Spleen (tissue), 11 donors: ENCODE measurements around the gene RPL3. TPM values are rescaled to one million over a fixed set of nuclear protein-coding genes. Genes with fewer than 3 reads are reported as not detected.

Source experiments
- DNase-seq: peaks from one replicate; pipeline ENCODE4 v3.0.0-alpha.2; 2020
- H3K27ac ChIP-seq, 8 donors: fragments of 200-600 bp; sonication (generic) in 7 of 8; 1 replicate in 4 of 8; 2 replicates in 4 of 8; pipeline versions ENCODE4 v1.5.0 to v1.8.0; 2016 to 2021; ENCODE audit warnings: inconsistent platforms in 4 of 8, mild to moderate bottlenecking in 4 of 8, moderate library complexity in 1 of 8
- H3K27me3 ChIP-seq, 7 donors: fragments of 200-600 bp; sonication (generic) in 6 of 7; replicated peaks in 1 of 7; 1 replicate in 4 of 7; 2 replicates in 3 of 7; pipeline versions ENCODE4 v1.5.0 to v1.8.0; 2016 to 2021; ENCODE audit warnings: inconsistent platforms in 3 of 7, mild to moderate bottlenecking in 1 of 7
- H3K36me3 ChIP-seq, 6 donors: fragments of 200-600 bp; sonication (generic) in 5 of 6; 1 replicate in 4 of 6; 2 replicates in 2 of 6; pipeline versions ENCODE4 v1.5.0 to v1.8.0; 2016 to 2021; ENCODE audit warnings: inconsistent platforms in 2 of 6
- H3K4me1 ChIP-seq, 6 donors: fragments of 200-600 bp; sonication (generic) in 5 of 6; 1 replicate in 3 of 6; 2 replicates in 3 of 6; pipeline versions ENCODE4 v1.5.0 to v1.8.0; 2016 to 2021; ENCODE audit warnings: inconsistent platforms in 3 of 6
- H3K4me3 ChIP-seq, 8 donors: fragments of 200-600 bp; sonication (generic) in 7 of 8; 1 replicate in 4 of 8; 2 replicates in 4 of 8; pipeline versions ENCODE4 v1.5.0 to v1.8.0; 2016 to 2021; ENCODE audit warnings: inconsistent platforms in 4 of 8, mild to moderate bottlenecking in 4 of 8, moderate library complexity in 2 of 8
- H3K9me3 ChIP-seq, 8 donors: fragments of 200-600 bp; sonication (generic) in 7 of 8; 1 replicate in 4 of 8; 2 replicates in 4 of 8; pipeline versions ENCODE4 v1.5.0 to v1.8.0; 2016 to 2021; ENCODE audit warnings: inconsistent platforms in 4 of 8
- POLR2A ChIP-seq, 3 donors: fragments of 450-650 bp; IDR thresholded peaks; one replicate each; pipeline ENCODE4 v1.5.1; 2017; ENCODE audit warnings: antibody characterized with exemption in 3 of 3, mild to moderate bottlenecking in 1 of 3
- POLR2AphosphoS5 ChIP-seq, 3 donors: sonication (generic); formaldehyde crosslinking; IDR thresholded peaks; one replicate each; pipeline ENCODE4 v1.5.1; 2017; ENCODE audit warnings: antibody characterized with exemption in 3 of 3
- WGBS, 5 donors: extraction: QIAGEN DNeasy Blood & Tissue Kit in 3 of 5; methylation state at CpG; one replicate each; pipeline versions ENCODE4 v1.1.5 to v1.1.7; 2013 to 2018; 5-methylcytosine and 5-hydroxymethylcytosine counted together
- intact Hi-C: fragments of 100-400 bp; cut with DNase I; formaldehyde crosslinking; loops from one replicate; pipeline ENCODE4 v1.15.0; 2023; ENCODE audit warnings: low total_unique reads
- polyA plus RNA-seq, 3 donors: library from polyadenylated mRNA; stranded (reverse); fragments of 200-250 nt; gene quantifications; one replicate each; pipeline ENCODE4 v1.2.1, GENCODE V29; 2013
- total RNA-seq, 7 donors: library from RNA; depleted of rRNA in 3 of 7; stranded (reverse); fragments of >200 nt in 3 of 7; fragmentation: NEBNext Ultra II Directional in 4 of 7; extraction: Animal tissue kit (Norgen Biotek cat#: 25700) in 4 of 7; gene quantifications; one replicate each; pipeline versions ENCODE4 v1.1.0 to v1.2.1, GENCODE V29; 2016 to 2021
- TF ChIP-seq, protein P1 (sequence below), 11 experiments: fragments of 200-600 bp in 7 of 11; fragments of 450-650 bp in 4 of 11; sonication (generic) in 4 of 11; IDR thresholded peaks in 8 of 11; conservative IDR thresholded peaks in 3 of 11; 1 replicate in 7 of 11; 2 replicates in 4 of 11; pipeline versions ENCODE4 v1.4.0 to v1.8.0; 2016 to 2021; ENCODE audit warnings: antibody characterized with exemption in 11 of 11, inconsistent platforms in 4 of 11, mild to moderate bottlenecking in 1 of 11
- donor health status: healthy with polysubstance abuse.
- donor health status: DM: no; HTN: no; CAD: no; lungs with moderate emphysema.
- donor health status: DM: no; HTN: no; CAD: no.
- donor health status: Bipolar disorder and iron deficiency.
- donor health status: healthy.
- donor health status: DM: no; HTN: no; CAD: no.
- donor health status: DM: yes; HTN: yes; CAD: no.

RPL3 gene
- total and polyA plus RNA-seq, 10 donors, result 1,607 to 6,240 (median 1,995) TPM

DNA sequence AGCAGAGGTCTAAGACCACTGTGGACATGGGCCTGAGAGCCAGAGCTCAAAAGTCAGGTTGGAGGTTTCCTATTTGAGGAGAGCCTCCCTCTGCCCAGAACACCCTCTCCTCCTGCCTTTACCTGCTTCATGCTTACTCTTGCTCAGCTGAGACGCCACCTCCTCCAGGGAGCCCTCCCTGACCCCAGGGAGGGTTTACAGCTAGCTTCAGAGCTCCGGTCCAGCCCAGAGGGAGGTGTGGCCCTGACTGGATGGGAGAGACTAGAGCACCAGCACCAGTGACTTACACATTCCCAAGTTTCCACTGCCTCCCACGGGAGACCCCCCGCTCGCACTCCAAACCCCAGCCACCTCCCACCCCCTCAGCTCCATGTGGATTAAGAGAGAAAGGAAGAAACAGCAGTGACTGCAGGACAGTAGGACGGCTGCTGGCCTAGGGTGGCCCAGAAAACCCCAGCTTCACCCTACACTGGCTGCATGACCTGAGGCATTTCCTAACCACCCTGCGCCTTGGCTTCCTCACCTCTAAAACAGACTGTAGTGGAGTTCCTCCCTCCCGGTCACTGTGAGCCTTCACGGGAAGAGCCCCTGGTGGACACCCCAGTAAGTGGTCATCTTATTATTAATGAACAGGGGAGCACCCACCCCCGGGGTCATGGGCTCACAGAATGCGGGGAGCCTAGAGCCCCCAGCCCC lies 50.2 kb downstream of the RPL3 start:
- H3K9me3 ChIP-seq, result peaks cover 0 to 6% (median 0%) of the 10 kb centered on the region in 8 donors
- 65 to 79% (median 69%) methylated on average over 10 to 11 of the region's 11 CpGs for WGBS, 5 donors
- peaks cover 0 to 8% (median 0%) of the 10 kb centered on the region in 7 donors for H3K27me3 ChIP-seq
- TF ChIP-seq POLR2A (IDR thresholded peaks at IDR 0.05) (no peak), POLR2AphosphoS5 (IDR thresholded peaks at IDR 0.05) (no peak)
- TF ChIP-seq, protein P1, sequence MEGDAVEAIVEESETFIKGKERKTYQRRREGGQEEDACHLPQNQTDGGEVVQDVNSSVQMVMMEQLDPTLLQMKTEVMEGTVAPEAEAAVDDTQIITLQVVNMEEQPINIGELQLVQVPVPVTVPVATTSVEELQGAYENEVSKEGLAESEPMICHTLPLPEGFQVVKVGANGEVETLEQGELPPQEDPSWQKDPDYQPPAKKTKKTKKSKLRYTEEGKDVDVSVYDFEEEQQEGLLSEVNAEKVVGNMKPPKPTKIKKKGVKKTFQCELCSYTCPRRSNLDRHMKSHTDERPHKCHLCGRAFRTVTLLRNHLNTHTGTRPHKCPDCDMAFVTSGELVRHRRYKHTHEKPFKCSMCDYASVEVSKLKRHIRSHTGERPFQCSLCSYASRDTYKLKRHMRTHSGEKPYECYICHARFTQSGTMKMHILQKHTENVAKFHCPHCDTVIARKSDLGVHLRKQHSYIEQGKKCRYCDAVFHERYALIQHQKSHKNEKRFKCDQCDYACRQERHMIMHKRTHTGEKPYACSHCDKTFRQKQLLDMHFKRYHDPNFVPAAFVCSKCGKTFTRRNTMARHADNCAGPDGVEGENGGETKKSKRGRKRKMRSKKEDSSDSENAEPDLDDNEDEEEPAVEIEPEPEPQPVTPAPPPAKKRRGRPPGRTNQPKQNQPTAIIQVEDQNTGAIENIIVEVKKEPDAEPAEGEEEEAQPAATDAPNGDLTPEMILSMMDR (IDR thresholded peaks at IDR 0.05 in 8 of 11, conservative IDR thresholded peaks at IDR 0.05 in 3 of 11), result no peak
- peaks cover 0 to 11% (median 1%) of the 10 kb centered on the region in 6 donors for H3K4me1 ChIP-seq
- no peak overlapping the region for H3K27ac ChIP-seq
- DNase-seq, result no peak
- no peaks in the 10 kb centered on the region for H3K36me3 ChIP-seq
- intact Hi-C loops, result no loop called here
- no peak overlapping the region for H3K4me3 ChIP-seq

DNA sequence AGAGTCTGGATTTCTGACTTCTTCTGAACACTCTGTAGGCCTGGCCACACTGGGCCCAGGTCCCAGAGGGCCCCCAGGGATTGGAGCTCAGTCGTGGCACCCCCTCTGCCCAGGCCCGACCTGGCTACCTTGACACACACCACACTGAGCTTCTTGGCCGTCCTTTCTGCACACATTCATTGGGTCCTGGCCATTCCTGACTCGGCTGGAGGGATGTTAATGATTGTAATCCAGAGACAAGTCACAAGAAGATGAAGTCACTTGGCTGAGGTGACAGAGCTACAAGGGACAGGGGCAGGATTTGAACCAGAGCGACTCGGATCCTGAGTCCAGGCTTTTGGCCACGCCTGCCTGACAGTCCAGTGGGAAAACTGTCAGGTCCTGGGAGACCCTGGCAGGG lies 50.8 kb downstream of the RPL3 start:
- H3K36me3 ChIP-seq, result no peaks in the 10 kb centered on the region
- peaks cover 0 to 9% (median 0%) of the 10 kb centered on the region in 7 donors for H3K27me3 ChIP-seq
- no peak for DNase-seq
- TF ChIP-seq, protein P1 (IDR thresholded peaks at IDR 0.05 in 8 of 11, conservative IDR thresholded peaks at IDR 0.05 in 3 of 11), result no peak
- TF ChIP-seq POLR2A (IDR thresholded peaks at IDR 0.05), result no peak
- no peak for TF ChIP-seq POLR2AphosphoS5 (IDR thresholded peaks at IDR 0.05)
- H3K27ac ChIP-seq, result no peak overlapping the region
- H3K4me3 ChIP-seq, result no peak overlapping the region
- peaks cover 0 to 6% (median 0%) of the 10 kb centered on the region in 8 donors for H3K9me3 ChIP-seq
- 80 to 88% (median 82%) methylated on average over 7 of the region's 7 CpGs for WGBS, 5 donors
- H3K4me1 ChIP-seq, result peaks cover 0 to 11% (median 1%) of the 10 kb centered on the region in 6 donors
- intact Hi-C loops, result no loop called here

DNA sequence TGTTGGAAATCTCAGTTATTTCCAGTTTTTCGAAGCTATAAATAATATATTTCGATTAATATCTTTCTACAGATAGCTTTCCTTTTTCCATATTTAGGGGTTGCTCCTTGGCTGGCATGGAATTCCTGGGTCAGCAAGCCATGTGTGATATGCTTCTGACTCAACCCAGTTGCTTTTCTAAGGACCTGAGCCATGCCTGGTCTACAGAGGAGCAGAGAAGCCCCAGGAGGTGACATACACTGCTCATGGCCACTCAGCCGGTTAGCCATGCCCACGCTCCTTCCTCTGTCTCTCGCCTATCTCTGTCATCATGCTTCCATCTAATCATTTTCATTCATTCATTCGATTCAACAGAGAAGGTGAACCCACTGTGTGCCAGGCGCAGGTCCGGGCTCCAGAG lies 51.4 kb downstream of the RPL3 start:
- H3K36me3 ChIP-seq, result no peaks in the 10 kb centered on the region
- H3K27ac ChIP-seq, result no peak overlapping the region
- H3K9me3 ChIP-seq, result peaks cover 0 to 6% (median 0%) of the 10 kb centered on the region in 8 donors
- peaks cover 0 to 9% (median 0%) of the 10 kb centered on the region in 7 donors for H3K27me3 ChIP-seq
- intact Hi-C loops, result no loop called here
- 83 to 90% (median 87%) methylated on average over 8 of the region's 8 CpGs for WGBS, 5 donors
- TF ChIP-seq, protein P1 (IDR thresholded peaks at IDR 0.05 in 8 of 11, conservative IDR thresholded peaks at IDR 0.05 in 3 of 11), result no peak
- H3K4me1 ChIP-seq, result peaks cover 0 to 11% (median 1%) of the 10 kb centered on the region in 6 donors
- H3K4me3 ChIP-seq, result no peak overlapping the region
- DNase-seq, result no peak

DNA sequence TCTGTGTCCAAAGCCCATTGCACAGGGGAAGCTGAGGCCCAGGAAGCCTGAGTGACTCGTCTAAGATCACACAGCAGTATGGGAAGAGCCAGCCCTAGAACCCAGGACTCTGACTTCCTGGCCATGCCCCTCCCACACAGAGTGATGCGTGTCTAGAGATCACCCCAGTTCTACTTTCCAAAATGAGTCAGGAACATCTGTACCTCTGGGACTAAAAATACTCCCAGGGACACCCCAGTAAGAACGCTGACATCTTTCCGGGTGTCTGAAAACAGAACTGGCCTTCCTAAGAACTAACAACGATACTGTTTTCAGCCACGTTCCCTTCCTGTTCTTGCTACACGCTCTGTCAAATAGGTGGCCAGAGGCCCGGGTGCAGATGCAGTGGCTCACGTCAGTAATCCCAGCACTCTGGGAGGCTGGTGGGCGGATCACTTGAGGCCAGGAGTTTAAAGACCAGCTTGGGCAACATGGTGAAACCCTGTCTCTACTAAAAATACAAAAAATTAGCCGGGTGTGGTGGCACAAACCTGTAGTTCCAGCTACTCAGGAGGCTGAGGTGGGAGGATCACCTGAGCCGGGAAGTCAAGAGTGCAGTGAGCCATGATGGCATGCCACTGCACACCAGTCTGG lies 52.9 kb downstream of the RPL3 start:
- no peak for DNase-seq
- intact Hi-C loops, result no loop called here
- H3K36me3 ChIP-seq, result no peaks in the 10 kb centered on the region
- H3K27me3 ChIP-seq, result peaks cover 0 to 9% (median 0%) of the 10 kb centered on the region in 7 donors
- H3K4me3 ChIP-seq, result no peak overlapping the region
- WGBS, 5 donors, result 44 to 62% (median 51%) methylated on average over 12 of the region's 12 CpGs
- peak overlapping the region in 4 of 8 donors; percentile 19 to 60 (median 36) for H3K27ac ChIP-seq
- peaks cover 0 to 11% (median 1%) of the 10 kb centered on the region in 6 donors for H3K4me1 ChIP-seq
- peaks cover 0 to 18% (median 7%) of the 10 kb centered on the region in 8 donors for H3K9me3 ChIP-seq
- no peak for TF ChIP-seq POLR2AphosphoS5 (IDR thresholded peaks at IDR 0.05)
- TF ChIP-seq POLR2A (IDR thresholded peaks at IDR 0.05), result no peak
- TF ChIP-seq, protein P1 (IDR thresholded peaks at IDR 0.05 in 8 of 11, conservative IDR thresholded peaks at IDR 0.05 in 3 of 11), result no peak
